BJ (cell line): Measurements from ENCODE around the gene KCNIP4. TPM values are rescaled to one million over a fixed set of nuclear protein-coding genes. Genes with fewer than 3 reads are reported as not detected.

Source experiments
- CTCF ChIA-PET: fragments of 350-600 bp; formaldehyde crosslinking; extraction: SDS; loops from one replicate; lab custom pipeline; 2021; ENCODE audit warnings: antibody characterized with exemption, inconsistent platforms; lab: Yijun Ruan, JAX
- POLR2A ChIA-PET: fragments of 300-600 bp; sonication (Branson Sonifier 250); formaldehyde crosslinking; extraction: SDS; loops from one replicate; lab custom pipeline; 2021; ENCODE audit warnings: antibody characterized with exemption; lab: Charles Lee
- DNase-seq: peaks from one replicate; pipeline ENCODE4 v3.0.0-alpha.2; 2011; ENCODE audit warnings: low read depth
- H3K27me3 ChIP-seq: 2 replicates; pipeline ENCODE4 v1.6.0; 2011; ENCODE audit warnings: low read length; ENCODE audit not compliant: control insufficient read depth, insufficient read depth
- H3K36me3 ChIP-seq: 2 replicates; pipeline ENCODE4 v1.5.1; 2011; ENCODE audit warnings: low read length; ENCODE audit not compliant: control insufficient read depth, insufficient read depth
- H3K4me3 ChIP-seq: 2 replicates; pipeline ENCODE4 v1.5.1; 2011; ENCODE audit warnings: low read depth, mild to moderate bottlenecking, control low read depth, low read length
- polyA plus RNA-seq: library from polyadenylated mRNA; depleted of rRNA; stranded (reverse); fragments of >200 nt; gene quantifications from 2 replicates; pipeline ENCODE4 v1.2.3, GENCODE V29; 2011
- TF ChIP-seq, protein P1 (sequence below): IDR thresholded peaks from 2 replicates; pipeline ENCODE4 v1.5.1; 2011; ENCODE audit warnings: low read depth, mild to moderate bottlenecking, control low read depth, inconsistent platforms, low read length, moderate library complexity; ENCODE audit not compliant: insufficient read depth

The KCNIP4 gene
- polyA plus RNA-seq, 1 experiment, result not detected

DNA sequence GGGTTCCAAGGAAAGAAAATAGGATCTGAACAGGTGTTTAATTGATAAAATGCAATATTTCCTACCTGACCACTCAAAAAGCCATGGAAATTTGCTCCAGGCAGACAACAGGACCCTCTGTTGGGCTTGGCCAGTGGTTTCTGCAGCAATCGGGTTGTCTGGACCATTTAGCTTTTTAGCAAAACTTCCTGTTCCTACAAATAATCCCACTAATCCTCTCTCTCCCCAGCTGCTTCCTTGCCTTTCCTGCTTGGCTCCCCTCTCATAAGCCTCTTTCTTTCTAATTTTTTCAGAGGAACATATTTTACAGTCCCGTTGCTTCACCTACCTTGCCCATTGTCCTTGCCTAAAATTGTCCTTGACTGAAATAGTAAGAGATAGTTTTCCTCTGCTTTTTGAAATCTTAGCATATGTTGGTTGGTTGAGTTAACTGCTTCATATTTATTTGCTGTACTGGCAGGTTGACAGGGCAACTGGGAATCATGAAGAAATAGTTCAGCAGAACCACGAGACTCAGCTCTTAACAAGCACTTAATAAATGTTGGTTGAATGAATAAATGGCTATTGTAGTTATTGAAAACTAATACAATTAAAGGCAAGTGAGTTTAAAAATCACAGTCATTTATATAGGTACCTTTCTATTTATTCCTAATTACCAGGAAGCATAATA, 259.8 kb downstream of the KCNIP4 start:
- no peak for DNase-seq
- no peaks in the 10 kb centered on the region for H3K27me3 ChIP-seq
- POLR2A ChIA-PET, result no interaction called here
- H3K4me3 ChIP-seq, result no peak overlapping the region
- TF ChIP-seq, protein P1, sequence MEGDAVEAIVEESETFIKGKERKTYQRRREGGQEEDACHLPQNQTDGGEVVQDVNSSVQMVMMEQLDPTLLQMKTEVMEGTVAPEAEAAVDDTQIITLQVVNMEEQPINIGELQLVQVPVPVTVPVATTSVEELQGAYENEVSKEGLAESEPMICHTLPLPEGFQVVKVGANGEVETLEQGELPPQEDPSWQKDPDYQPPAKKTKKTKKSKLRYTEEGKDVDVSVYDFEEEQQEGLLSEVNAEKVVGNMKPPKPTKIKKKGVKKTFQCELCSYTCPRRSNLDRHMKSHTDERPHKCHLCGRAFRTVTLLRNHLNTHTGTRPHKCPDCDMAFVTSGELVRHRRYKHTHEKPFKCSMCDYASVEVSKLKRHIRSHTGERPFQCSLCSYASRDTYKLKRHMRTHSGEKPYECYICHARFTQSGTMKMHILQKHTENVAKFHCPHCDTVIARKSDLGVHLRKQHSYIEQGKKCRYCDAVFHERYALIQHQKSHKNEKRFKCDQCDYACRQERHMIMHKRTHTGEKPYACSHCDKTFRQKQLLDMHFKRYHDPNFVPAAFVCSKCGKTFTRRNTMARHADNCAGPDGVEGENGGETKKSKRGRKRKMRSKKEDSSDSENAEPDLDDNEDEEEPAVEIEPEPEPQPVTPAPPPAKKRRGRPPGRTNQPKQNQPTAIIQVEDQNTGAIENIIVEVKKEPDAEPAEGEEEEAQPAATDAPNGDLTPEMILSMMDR, result no peak
- CTCF ChIA-PET, result no interaction called here
- no peaks in the 10 kb centered on the region for H3K36me3 ChIP-seq

DNA sequence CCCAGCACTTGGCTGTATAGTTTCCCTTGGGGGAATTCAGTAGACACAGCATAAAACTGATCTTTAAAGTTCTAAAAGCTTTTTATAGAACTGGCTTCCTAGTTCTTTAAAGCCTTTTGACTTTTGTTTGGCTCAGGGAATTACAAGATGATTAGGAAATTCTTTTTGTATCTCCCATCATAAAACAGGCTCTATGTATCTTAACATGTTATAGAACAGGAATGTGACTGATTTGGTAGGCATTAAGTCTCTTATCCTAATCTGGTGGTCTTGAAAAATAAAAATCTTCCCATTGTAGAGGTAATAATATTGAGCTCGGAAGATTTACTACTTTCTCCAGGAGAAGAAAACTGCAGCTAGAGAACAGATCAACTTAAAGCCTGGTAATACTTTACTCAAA, 262.7 kb downstream of the KCNIP4 start:
- no peak for DNase-seq
- Histone ChIP-seq H3K27me3 (no peaks in the 10 kb centered on the region), H3K36me3 (no peaks in the 10 kb centered on the region), H3K4me3 (no peak overlapping the region)
- POLR2A ChIA-PET, result no interaction called here
- CTCF ChIA-PET, result no interaction called here
- TF ChIP-seq, protein P1, result no peak

DNA sequence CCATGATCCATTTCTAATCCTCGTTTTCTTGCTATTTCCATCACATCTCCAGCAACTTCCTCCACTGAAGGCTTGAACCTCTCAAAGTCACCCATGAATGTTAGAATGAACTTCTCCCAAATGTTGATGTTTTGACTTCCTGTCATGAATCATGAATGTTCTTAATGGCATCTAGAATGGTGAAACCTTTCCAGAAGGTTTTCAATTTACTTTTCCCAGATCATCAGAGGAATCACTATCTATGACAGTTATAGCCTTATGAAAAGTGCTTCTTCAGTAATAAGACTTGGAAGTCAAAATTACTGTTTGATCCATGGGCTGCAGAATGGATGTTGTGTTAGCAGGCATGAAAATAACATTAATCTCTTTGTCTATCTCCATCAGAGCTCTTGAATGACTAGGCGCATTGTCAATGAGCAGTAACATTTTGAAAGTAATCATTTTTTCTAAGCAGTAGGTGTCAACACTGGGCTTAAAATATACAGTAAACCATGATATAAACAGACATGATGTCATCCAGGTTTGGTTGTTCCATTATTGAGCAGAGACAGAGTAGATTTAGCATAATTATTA, 268.2 kb downstream of the KCNIP4 start:
- CTCF ChIA-PET, result no interaction called here
- Histone ChIP-seq H3K27me3 (no peaks in the 10 kb centered on the region), H3K36me3 (no peaks in the 10 kb centered on the region), H3K4me3 (no peak overlapping the region)
- no peak for DNase-seq
- TF ChIP-seq, protein P1, result no peak
- POLR2A ChIA-PET, result no interaction called here

DNA sequence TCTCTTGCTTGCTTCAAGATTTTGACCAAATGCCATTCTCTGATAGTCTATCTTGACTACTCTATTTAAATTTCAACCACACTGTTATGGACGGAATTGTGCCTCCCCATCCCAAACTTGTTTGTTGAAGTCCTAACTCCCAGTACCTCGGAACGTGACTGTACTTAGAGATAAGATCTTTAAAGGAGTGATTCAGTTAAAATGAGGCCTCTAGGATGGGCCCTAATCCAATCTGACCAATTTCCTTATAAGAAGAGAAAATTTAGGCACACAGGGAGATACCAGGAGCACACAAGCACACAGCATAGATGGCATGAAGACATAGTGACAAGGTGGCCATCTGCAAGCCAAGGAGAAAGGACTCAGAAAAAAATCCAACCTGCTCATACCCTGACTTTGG, 269.9 kb downstream of the KCNIP4 start:
- POLR2A ChIA-PET, result no interaction called here

DNA sequence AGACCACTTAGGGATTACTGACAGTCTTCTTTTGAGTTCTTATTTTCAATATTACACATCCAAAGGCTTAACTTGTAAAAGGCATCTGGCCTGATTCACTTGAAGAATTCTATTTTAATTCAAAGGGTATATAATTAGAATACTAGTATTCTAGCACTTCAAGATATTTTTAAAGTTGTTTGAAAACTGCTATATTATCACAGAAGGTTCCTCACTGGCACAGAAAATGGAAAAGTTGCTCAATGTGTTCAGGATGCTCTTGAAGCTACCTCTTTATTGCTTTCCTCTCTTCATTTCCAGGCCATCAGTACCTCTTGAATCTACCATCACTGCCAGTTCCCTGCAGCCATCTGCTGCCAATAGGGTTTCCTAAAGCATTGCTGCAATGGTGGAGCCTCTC, 271.4 kb downstream of the KCNIP4 start:
- Histone ChIP-seq H3K4me3 (no peak overlapping the region), H3K27me3 (no peaks in the 10 kb centered on the region), H3K36me3 (no peaks in the 10 kb centered on the region)
- TF ChIP-seq, protein P1, result no peak
- no peak for DNase-seq
- ChIA-PET POLR2A (no interaction called here), CTCF (no interaction called here)

More for the DNA sequence above, 269.9 kb downstream of the KCNIP4 start:
- Histone ChIP-seq H3K36me3 (no peaks in the 10 kb centered on the region), H3K27me3 (no peaks in the 10 kb centered on the region), H3K4me3 (no peak overlapping the region)
- peak; percentile 24 for DNase-seq
- TF ChIP-seq, protein P1, result no peak
- CTCF ChIA-PET, result no interaction called here
